DMS79 (cell line): ENCODE data around the gene GJA4.
"Not testable (repeated sequence)": the region's sequence is repeated elsewhere in the genome, so short reads cannot be mapped to it uniquely, and the experiment has no call there.

Source experiments
- DNase-seq: peaks from one replicate; lab custom pipeline; 2025; lab: John Stamatoyannopoulos, UW

The GJA4 gene

GRCh38 chr1:34770891-34771504, 21.8 kb upstream of the GJA4 start:
- no peak for DNase-seq

- no peak for DNase-seq
These were observed 21.0 kb upstream of the GJA4 start for GRCh38 chr1:34771573-34772371.

- DNase-seq: not testable (repeated sequence)
These were observed 19.7 kb upstream of the GJA4 start for GRCh38 chr1:34773114-34773513.

- DNase-seq: no peak
These were observed 17.8 kb upstream of the GJA4 start for GRCh38 chr1:34774957-34775356.

- DNase-seq: no peak
These were observed 15.9 kb upstream of the GJA4 start for GRCh38 chr1:34776911-34777310.

- no peak for DNase-seq
These were observed 15.1 kb upstream of the GJA4 start for GRCh38 chr1:34777519-34778321.

- no peak for DNase-seq
These were observed 14.4 kb upstream of the GJA4 start for GRCh38 chr1:34778381-34778780.

- DNase-seq: no peak
These were observed 13.8 kb upstream of the GJA4 start for GRCh38 chr1:34779005-34779404.

- no peak for DNase-seq
These were observed 13.3 kb upstream of the GJA4 start for GRCh38 chr1:34779526-34779925.

- no peak for DNase-seq
These were observed 12.8 kb upstream of the GJA4 start for GRCh38 chr1:34779962-34780361.

- DNase-seq: no peak
These were observed 12.3 kb upstream of the GJA4 start for GRCh38 chr1:34780528-34780927.

- no peak for DNase-seq
These were observed 11.5 kb upstream of the GJA4 start, which contains the start of gene GJB3 for GRCh38 chr1:34781071-34781843. TSS of gene GJB3 (plus strand) at chr1:34781214. CDS start at chr1:34784763, 3,549 bp downstream.

GRCh38 chr1:34781844-34782391, 10.9 kb upstream of the GJA4 start:
- no peak for DNase-seq

- no peak for DNase-seq
These were observed 8.0 kb upstream of the GJA4 start for GRCh38 chr1:34784751-34785221.

- DNase-seq: no peak
These were observed 7.4 kb upstream of the GJA4 start for GRCh38 chr1:34785231-34785874.

GRCh38 chr1:34785875-34786470, 6.8 kb upstream of the GJA4 start:
- DNase-seq: no peak

- DNase-seq: peak; percentile 32
These were observed 6.1 kb upstream of the GJA4 start for GRCh38 chr1:34786521-34787325.

- DNase-seq: no peak
These were observed 5.1 kb upstream of the GJA4 start for GRCh38 chr1:34787461-34788420.

GRCh38 chr1:34790985-34791384, 1.8 kb upstream of the GJA4 start:
- DNase-seq: no peak
